HG03097 (cell line): ENCODE results near the gene FLRT1.

Source experiments
- ATAC-seq: cut with Tn5 transposase; IDR thresholded peaks from one replicate; pipeline ENCODE4 v1.9.1; 2021; ENCODE audit not compliant: unreplicated experiment, low FRiP score

The FLRT1 gene

DNA sequence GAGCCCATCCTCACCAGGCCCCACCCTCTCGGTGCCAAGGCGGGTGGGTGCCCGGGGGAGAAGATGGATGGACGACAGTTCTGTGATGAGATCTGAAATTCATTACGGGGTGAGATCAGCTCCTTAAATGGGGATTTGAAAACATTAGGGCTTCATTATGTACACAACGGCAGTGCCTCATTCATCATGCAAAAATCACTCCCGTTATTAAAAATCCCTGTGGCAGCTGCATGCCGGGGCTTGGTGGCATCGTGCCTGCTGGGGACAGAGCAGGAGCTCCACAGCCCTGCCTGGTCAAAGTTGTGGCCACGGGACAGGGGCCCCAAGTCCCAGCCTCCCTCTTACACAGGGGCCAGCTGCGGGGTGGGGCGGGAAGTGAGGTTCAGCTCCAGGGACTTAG, 29.3 kb upstream of the FLRT1 start:
- ATAC-seq = no peak

DNA sequence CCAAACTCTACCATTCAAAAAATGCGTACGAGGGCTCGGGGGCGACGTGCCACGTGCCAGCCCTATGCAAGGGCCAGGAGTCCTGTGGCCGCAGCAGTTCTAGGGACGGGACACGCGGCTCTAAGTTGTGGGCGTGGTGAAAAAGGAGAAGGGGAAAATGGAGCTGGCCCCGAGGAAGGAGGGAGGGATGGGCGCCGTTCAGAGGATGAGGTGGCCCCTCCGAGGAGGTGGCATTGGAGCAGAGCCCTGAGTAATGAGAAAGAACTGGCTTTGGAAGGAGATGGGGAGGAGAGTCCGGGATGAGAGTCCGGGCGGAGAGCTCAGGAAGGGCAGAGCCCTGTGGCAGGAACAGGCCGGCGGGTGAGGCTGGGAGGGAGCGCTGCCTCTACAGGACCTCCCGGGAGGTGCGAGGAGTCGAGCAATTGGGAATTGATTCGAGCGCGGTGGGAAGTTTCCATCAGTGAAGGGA, 28.5 kb upstream of the FLRT1 start:
- no peak for ATAC-seq

DNA sequence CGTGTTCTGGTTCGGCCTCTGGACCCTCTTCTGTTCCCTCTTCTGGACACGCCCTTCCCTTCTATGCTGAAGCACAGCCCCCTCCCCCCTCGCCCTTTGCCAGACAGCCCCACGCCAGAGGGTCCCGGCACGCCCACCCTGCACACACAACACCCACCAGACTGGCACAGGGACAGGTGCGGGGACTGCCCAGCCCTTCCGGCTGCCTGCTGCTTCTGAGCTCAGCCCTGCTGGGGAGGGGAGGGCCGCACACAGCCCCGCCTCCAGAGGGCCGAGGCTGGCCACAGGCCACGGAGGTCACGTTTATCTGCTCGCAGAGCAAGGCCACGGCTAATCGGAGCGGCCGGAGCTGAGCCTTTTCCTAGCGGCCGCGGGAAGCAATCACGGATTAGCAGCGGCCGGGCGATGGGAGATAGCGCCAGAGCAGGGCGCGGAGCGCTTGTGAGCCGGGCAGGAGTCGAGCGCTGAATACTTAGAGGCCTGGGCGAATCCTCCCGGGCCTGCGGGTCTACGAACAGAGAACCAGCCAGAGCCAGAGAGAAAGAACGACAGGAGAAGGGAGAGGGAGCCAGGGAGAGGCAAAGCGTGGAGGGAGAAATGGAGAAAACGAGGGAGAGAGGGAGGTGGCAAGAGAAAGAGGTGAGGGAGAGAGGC, 28.0 kb upstream of the FLRT1 start:
- no peak for ATAC-seq

- no peak for ATAC-seq
These were observed 27.3 kb upstream of the FLRT1 start for GRCh38 chr11:64008283-64008913.

GRCh38 chr11:64008914-64009633, 26.7 kb upstream of the FLRT1 start:
- ATAC-seq = no peak

DNA sequence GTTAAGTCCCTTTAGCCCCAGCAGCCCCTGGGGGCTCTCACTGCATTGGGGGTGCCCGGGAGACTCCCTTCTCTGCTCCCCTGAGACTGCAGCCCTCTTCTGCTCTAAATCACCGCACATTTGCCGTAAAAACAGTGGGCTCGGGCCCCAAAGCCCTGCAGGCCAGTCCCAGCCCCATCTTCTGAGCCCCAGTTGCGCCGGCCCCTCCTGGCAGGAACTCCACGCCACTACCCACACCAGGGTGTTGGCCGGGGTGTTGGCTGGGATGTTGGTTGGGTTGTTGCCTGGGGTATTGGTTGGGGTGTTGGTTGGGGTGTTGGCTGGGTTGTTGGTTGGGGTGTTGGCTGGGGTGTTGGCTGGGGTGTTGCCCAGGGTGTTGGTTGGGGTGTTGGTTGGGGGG, 26.0 kb upstream of the FLRT1 start:
- ATAC-seq = no peak

- ATAC-seq = no peak
These were observed 24.9 kb upstream of the FLRT1 start for GRCh38 chr11:64010783-64011182.

GRCh38 chr11:64011371-64011770, 24.4 kb upstream of the FLRT1 start:
- no peak for ATAC-seq

DNA sequence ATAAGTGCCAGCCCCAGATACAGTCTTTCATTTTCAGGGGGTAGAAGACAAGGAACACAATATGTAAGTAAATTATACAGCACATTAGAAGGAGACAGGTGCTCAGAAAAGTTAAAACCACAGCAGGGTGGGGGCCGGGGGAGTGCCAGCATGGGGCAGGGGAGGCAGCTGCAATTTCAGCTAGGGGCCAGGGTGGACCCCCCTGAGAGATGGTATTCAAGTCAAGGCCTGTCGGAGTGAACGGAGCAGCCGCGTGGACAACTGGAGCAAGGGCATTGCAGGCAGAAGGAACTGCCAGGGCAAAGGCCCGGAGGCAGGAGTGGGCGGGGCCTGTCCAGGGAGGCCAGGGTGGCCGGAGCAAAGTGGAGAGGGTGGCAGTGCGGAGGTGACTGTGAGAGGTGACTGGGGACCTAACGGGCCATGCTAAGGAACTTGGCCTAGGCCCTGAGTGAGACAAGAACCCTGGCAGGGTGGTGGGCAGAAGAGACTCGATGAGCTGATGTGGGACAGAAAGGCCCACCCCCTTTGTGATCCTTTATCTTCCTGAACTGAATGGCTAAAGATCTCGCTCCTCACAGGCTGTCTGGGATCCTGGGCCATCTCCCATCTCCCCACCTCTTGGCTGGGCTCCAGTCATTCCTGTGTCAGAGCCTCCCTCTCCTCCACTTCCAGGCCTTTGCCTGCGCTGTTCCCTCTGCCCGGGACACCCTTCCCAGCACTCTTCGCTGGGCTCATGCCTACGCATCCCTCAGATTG, 22.4 kb upstream of the FLRT1 start:
- no peak for ATAC-seq

DNA sequence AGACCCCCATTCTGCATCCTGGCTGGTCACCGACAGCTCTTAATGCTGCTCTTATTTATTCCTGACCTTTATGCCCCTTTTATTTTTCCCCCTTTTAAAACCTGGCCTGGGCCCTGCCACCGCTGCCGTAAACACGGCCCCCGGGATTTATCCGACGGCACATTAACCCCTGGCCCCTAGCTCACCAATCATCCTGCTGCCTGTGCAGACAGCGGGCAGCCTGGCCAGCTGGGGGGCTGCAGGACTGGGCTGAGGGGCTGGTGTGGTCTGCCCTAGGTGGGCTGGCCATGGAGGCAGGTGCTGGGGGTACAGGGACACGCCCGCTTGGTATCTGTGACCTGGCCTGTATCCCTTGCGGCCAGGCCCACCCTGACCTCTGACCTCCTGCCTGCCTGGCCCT, 21.4 kb upstream of the FLRT1 start:
- no peak for ATAC-seq

DNA sequence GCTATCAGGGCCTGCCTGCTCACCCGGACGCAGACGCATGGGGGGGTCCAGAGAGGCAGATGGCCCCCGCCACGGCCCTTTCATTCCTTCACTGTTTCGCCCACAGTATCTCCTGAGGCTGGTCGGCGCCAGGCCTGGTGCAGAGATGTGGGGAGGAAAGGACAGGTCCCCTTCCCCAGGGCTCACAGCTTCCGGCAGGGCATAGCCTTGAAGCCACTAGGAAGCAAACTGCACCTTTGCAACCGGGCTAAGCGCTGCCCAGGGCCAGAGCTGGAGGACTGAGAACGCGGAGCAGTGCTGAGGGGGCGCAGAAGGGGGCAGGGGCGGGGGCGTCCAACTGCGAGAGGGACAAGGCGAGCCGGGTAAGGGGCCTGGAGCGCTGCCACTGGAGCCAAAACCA, 20.2 kb upstream of the FLRT1 start:
- no peak for ATAC-seq

GRCh38 chr11:64015935-64016845, 19.5 kb upstream of the FLRT1 start:
- no peak for ATAC-seq

GRCh38 chr11:64017945-64018224, 17.8 kb upstream of the FLRT1 start:
- ATAC-seq = no peak

DNA sequence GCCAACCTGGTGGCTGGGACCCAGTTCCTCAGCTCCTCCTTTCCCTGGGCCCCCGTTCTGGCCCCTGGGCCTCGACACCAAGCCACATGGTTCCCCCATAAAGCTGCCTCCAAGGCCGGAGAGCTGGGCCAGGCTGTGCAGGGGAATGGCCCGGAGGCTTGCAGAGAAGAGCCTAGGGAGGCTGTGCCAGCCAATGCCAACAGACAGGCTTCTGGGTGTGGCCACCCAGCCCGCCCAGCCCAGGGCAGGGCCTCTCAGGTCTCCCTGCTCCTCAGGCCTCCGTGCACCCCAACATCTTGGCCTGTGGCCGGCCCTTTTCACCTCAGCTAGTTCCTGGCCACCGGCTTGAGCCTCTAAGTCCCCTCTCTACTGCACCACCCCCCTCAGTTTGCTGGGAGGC, 17.4 kb upstream of the FLRT1 start:
- ATAC-seq = no peak

- no peak for ATAC-seq
These were observed 16.4 kb upstream of the FLRT1 start for GRCh38 chr11:64019106-64020037.

DNA sequence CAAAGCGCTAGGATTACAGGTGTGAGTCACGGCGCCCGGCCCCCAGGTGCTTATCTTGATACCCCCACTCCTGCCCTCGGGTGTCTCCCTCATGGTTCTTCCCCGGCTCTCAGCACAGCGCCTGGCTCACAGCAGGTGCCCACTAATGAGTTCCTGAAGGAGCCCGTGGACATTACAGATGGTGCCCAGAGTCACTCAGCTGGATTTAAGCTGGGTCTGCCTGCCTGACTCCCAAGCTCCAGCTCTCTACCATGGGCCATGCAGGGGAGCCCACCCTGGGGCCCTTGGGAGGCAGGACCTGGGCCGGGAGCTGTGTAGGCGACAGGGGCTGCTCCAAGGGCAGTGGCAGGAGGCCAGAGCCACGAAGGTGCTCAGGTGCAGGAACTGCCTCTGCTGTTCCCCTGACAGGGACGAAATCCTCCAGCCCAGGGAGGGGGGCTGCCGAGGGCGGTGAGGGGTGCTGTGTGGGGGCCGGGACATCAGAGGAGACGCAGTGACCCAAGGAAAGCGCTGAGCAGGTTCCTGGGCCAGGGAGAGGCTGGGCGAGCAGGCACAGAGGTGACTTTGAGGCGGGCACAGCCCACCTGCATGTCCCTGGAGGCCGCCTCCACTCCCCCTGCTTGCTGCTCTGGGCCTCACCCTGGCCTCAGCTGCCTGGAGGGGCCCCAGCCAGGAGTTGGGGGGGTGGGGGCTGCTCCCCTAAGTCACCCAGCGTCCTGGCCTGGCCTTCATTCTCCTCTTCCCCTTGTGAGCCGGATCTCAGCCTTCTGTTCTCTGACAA, 14.6 kb upstream of the FLRT1 start:
- no peak for ATAC-seq

DNA sequence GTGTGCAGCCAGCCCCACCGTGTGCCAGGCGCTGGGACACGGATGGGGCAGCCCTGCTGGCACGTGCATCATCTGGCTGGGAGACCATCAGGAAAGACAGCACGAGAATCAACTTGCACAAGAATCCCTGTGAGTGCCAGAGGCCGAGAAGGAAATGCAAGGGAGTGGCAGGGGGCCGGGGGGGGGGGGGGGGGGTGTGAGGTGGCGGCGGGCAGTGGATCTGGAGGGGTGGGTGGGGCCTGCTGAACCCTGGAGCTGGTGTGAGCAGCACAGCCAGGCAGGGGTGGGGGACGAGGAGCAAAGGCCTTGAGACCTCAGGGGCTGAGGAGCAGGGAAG, 14.0 kb upstream of the FLRT1 start:
- no peak for ATAC-seq

DNA sequence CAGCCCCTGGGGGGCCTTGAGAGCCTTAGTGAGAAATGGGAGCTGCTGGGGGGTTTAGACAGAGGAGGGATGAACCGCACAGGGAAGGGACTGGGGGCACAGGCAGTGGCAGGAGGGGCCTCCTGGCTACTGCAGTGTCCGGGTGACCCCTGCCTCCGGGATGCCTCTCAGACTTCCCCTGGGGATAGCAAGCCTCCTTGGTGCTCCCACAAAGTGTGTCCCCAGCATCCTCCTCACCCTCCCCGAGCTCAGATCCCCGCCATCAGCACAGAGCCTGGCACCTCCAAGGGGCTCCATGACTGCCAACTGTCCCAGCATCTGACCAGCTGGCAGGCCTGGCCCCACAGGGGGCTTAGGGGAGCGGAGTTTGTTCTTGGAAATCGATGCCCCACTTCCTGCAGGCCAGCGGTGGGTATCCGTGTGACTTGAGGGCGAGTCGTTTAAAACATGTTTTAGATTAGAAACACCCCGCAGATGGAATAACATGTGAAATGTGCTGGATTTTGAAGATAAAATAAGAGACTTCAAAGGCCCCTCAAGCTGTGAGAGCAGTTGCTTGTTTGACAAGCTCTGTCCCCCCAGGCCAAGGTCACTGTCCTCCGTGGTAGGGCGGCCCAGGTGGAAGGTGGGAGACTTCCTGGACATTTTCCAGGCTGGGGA, 13.5 kb upstream of the FLRT1 start:
- no peak for ATAC-seq
